T-helper 2 cell (primary cell): ENCODE data around the gene KRT40.

Experiments used
- DNase-seq, 5 experiments: peaks; one replicate each; pipeline versions ENCODE4 v3.0.0 to v3.0.0-alpha.2; 2012 to 2022

The KRT40 gene

DNA sequence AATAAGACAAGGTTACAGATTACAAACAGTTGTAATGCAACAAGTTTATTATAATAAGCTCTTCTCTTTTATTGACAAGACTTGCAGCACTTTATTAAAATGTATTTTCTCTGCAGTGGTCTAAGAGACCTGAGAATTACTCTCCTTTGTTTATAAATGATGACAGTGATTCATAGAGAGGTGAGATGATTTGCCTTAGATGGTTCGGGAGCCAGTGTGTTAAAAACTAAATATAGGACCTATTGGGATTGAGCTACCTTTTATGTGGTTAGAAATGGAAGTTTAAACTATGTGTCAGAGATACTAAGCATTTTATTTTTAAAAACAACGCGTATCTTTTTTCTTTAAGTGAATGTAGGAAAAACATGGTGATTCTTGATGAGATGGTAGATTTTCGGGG, 12.7 kb upstream of the KRT40 start:
- DNase-seq: no peak

DNA sequence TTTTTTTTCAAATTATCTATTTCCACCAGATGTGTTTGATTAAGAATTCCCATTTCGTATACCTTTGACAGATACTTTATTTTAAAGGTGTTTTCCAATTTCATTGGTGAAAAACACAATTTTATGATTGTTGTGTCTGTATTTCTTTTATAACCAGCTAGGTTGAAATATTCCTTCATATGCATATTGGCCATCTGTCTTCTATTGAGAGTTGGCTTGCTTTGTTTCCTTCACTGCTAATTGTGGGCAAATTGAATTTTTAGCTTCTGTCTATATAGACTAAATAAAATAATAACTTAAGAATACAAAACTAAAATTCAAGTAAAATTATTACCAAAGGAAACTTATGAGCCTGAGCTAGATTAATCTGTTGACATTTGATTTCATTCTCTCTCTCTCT, 11.0 kb upstream of the KRT40 start:
- DNase-seq: no peak

DNA sequence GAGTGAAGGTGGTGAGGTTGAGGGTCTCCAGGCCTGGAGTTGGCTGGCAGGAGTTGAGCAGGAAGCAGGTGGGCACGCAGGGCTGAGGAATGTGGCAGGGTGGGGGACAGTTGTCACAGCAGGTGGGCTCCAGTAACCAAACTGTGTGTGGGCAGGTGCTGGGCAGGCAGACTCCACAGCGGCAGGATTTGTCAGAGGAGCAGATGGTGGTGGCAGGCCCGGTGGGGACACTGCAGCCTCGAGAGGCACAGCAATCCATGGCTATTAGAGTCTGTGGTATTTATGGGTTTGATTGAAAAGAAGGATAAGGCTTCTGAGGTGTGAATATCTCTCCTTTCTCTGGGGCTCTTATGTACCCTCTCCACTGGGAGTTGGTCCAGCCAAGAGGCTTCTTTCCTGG, 9.7 kb upstream of the KRT40 start, which contains the start of gene KRTAP3-3:
Gene KRTAP3-3, minus strand, starts transcription at position 326 of the 400 bp plus-strand sequence. Its CDS starts 67 bp downstream, at position 259.
- no peak for DNase-seq

DNA sequence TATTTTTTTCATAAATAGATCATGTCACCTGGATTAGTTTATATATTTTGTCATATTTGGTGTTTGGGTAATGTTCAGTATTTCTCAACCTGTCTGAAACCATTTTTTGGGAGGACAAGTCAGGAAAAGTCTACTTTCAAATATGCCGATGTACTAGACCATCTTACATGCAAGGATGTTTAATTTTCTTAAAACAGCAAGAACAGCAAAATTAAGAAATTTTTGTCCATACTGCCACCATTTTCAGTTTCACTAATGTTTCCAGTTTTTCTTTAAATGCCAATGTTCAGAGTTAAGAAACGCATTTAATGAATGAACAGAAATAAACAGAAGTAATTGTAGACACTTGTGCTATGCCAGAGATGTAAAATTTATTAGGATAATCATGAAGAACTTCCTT, 9.0 kb upstream of the KRT40 start:
- DNase-seq: no peak

DNA sequence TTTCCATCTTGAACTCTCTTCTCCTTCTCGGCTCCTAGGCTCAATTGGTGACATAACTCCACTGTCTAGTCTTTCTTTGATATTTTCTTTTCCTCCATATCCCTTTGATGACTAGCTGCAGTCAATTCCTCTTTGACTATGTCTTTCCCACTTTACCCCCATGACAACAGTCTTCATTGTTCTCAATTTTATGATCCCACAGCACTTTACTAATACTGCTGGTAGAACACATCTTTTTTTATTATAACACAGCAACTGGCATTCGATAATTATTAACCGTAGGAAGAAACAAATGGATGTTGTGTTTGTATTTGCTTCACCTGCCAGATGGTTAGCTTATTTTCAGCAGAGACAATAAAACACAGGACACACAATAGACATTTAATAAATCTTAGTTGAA, 8.5 kb upstream of the KRT40 start:
- no peak for DNase-seq

DNA sequence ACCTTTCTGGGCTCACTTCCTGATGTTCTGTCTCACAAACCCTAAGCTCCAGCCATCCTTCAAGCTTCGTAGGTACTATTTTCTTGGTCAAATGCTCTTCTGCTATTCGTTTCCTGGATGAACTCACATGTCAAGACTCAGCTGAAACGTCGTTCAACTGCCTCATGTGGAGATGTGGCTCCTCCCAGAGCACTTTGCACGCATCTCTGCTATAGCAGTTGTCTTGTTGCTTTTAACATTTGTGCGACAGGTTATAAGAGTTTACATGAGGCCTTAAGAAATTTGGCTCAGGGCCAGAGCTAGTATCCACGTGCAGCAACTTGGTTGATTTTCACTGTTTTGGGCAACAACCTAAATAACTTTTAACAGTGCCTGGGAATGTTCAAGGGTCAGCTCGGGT, 2.8 kb upstream of the KRT40 start:
- DNase-seq: no peak

DNA sequence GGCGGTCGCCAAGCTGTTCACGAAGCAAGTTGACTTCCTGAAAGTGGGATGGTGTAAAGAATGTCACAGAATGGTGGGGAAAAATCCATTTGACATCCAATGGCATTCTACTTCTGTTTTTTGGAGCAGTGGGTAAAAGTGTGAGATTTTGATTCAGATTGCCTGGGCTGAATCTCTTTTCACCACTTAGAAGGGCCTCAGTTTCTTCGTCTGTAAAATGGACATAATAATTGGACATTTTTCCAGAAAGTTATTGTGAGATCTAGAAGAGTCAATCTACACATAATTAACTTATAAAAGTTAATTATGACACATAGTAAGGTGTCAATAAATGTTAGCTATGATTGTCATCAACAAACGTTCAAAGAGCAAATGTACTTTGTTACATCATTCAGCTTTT, 3.0 kb downstream of the KRT40 start:
- DNase-seq: no peak

DNA sequence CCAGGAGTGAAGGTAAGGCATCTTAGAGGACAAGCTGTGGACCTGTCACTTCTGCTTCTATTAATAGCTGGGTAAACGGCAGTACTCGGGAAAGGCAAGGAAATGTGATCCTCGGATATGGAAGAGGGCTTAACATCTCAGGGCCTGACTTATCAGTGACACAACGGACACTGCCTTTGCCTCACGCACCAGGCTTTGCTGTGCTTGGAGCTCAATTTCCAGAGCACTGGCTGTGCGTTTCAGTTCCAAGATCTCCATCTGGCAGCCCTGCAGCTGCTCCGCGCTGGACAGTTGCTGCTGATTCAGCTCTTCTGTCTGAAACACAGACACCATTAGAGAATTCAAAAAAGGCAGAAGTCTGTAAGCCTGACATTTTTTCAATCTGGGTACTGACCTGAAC, 3.5 kb downstream of the KRT40 start:
- DNase-seq: no peak

DNA sequence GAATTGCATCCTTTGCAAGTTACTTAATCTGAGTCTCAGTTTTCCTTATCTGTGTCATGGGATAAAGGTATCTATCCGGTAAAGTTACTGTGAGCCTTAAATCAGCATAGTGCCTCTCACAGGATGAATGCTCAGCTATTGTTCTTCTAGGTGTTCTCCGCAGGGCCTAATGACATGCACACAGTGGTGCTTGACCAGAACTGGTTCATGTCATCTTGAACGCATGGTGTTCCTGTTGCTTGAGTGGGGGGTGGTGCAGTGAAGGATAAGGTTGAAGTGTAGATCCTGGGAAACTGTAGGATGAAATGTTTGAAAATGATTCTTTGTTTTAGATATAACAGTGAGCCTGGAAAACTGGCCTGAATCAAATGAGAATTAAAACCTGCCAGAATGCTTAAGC, 4.0 kb downstream of the KRT40 start:
- DNase-seq: no peak

DNA sequence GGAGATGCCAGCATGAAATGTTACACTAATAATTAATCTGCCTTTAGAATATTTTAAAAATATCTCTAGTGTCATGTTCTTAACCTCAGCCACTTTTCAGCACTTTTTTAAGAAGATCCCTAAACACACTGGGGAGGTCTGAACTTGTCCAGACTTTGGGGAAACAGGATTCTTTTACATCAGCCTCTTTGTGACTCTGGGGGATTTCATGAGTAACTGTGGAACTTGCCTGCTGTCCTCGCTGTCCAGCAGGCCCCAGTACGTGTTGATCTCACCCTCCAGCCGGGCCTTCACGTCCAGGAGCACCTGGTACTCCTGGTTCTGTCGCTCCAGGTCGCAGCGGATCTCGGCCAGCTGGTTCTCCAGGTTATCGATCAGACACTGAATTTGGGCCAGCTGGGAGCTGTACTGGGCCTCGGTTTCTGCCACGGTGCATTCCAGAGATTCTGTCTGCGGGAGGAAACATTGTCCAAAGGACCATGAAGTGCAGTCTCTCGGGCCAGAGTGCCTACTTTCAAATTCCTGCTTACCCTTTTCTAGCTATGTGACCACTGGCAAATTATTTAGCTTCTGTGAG, 5.5 kb downstream of the KRT40 start:
- no peak for DNase-seq

DNA sequence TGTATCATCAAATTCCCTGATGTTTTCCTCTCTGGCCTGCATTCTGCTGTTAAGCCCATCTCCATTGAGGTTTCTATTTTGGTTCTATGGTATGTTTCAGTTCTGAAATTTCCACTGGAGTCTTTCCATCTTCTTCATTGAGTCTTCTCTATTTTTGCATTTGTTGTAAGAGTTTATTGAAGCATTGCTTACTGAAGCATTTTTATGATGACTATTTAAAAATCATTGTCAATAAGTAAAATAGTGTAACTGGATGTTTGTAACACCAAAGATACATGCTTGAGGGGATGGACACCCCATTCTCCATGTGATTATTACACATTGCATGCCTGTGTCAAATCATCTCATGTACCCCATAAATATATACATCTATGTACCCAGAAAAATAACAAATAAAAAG, 8.6 kb downstream of the KRT40 start:
- no peak for DNase-seq

DNA sequence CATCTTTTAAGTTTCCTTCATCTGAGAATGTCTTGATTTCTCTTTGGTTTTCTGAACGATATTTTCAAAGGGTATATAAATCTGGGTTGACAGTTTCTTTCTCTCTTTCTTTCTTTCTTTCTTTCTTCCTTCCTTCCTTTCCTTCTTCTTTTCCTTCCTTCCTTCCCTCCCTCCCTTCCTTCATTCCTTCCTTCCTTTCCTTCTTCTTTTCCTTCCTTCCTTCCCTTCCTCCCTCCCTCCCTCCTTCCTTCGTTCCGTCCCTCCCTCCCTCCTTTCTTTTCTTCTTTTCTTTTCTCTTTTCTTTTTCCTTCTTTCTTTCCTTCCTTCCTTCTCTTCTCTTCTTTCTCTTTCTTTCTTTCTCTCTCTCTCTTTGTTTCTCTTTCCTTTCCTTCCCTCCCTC, 9.8 kb downstream of the KRT40 start:
- no peak for DNase-seq

DNA sequence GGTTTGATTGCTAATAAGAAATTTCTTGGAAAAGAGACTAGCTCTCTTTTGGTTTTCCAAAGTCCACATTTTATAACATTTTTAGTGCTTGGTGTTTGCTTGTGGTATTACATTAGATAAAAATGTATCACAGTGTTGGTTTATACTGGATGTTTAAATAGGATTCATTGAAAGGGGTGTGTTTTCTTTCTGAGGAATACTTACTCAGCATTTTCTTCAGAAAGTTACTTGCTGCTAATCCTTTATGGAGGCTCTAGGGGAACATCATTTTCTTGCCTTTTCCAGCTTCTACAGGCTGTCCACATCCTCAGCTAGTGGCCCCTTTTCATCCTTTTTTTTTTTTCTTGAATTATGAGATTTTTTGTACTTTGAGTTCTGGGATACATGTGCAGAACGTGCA, 16.5 kb downstream of the KRT40 start:
- DNase-seq: no peak

DNA sequence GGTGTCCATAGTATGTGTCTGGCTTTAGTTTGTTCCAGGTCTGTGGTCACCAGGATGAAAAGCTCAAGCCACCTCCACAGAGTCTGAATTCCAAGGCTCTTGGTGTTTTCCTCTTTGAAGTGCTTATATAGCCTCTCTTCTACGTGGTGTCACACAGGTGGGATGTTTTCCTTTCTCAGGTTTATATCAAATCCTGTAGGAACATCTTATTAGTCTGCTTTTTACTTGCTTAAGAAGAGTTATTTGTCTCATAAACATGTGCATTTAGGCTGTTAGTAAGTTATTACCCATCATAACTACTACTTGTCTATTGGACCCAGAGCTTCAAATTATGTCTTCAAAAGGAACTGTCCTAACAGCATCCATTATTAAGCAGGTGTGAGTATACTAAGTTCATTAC, 17.3 kb downstream of the KRT40 start, which contains the start of gene KRT39:
Gene KRT39, minus strand, starts transcription at position 101 of the 400 bp plus-strand sequence. Its CDS starts 92 bp downstream, at position 9.
- DNase-seq: no peak

DNA sequence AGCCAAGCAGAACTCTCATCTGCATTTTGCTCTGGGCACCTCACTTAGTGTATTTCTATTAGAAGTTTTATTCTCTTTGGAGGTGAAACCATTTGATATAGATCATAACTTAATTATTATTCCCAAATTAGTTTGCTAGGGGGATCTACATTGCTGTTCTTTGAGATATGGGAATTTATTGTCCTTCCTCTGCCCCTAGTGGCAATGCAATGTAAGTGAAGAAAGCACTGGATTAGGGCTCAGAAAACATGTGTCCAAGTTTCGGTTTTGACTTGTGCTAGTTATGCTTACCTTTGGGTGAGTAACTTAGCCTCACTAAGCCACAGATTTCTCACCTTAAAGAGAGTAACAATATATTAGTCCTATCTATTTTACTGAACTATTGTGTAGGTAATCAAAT, 20.3 kb downstream of the KRT40 start:
- DNase-seq: peak in 1 of 5 experiments; percentile 24

DNA sequence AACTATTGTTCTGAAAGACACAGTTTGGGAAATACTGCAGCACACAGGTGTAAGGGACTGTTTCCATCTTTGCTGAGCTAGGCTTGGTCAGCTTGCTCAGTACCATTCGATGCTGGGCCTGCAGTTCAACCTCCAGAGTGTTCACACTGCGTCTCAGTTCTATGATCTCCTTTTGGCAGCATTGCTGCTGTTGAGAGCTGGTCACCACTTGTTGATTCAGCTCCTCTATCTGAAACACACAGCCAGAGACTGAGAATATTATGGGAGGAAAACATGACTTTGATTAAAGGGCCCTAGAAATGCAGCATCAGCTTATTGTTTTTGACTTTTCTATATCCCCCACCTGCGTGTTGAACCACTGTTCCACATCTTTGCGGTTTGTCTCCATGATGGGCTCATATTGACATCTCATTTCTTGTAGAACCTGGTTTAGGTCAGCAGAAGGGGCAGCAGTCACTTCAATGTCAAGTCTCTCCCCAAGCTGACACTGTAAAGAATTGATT, 22.0 kb downstream of the KRT40 start:
- no peak for DNase-seq

DNA sequence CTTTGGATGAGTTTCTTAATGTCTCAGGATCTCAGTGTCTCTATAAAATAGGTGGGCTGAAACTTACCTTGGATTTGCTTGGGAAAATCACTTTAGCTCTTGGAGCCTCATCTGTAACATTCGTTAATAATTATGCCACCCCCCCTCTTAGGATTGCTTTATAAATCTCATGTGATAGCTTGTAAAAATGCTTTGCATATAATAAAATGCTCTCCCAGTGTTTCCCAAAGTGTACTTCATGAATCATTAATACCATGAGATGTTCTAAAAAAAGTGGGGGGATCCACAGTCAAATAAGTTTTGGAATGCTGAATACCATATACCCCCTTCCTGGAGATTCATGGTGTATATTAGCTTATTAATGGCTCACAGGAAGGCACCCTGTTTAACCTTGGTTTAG, 22.5 kb downstream of the KRT40 start:
- DNase-seq: no peak

DNA sequence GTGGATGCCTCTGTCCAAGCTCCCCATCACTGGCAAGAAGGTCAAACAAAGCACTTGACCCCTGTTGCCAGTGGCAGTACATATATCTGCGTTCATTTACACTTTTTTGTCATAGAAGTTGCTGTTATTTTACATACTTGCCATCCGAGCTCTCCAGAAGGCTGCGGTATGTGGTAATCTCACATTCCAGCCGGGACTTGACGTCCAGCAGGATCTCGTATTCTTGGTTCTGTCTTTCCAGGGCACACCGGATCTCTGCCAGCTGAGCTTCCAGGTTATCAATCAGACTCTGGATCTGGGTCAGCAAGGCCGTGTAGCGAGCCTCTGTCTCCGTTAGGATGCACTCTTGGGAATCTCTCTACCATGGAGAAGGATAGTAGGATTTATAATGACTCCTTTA, 24.0 kb downstream of the KRT40 start:
- no peak for DNase-seq

DNA sequence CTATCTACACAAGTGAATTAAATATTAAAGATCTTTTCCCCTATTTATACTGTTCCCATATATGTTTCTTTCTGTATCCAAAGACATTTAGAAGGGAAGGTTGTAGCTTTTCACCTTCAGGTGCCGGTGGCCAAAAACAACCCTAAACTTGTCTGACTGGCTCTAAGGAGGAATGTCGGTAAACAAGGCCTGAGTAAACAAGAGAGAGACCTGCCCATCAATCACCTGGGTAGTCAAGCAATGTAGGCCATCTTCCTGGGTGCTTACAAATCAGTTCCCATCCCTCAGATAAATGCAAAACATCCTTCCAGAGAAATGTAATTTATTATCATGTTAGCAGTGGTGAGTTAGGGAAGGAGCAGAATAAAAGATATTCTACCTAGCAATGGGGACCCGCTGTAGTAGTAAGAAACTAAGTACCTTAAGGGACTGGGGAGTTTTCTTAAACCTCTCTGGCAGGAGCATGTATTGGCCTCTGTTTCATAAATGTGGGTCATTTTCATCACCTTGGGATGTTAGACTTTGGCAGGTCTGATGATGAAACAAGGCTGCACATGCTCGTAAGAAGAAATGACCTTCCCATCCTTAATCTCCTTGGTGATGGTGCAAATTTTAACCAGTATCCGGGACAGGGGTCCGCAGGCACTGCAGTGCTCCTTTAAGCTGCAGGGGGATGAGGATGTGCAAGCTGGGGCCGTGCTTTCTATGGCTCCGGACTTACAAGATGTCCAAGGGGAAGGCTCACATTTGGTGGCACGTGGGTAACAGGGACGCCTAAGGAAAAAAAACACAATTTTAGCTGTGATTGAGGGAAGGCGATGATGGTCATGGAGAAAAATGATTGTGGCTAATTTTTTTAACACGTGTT, 25.8 kb downstream of the KRT40 start:
- DNase-seq: no peak

DNA sequence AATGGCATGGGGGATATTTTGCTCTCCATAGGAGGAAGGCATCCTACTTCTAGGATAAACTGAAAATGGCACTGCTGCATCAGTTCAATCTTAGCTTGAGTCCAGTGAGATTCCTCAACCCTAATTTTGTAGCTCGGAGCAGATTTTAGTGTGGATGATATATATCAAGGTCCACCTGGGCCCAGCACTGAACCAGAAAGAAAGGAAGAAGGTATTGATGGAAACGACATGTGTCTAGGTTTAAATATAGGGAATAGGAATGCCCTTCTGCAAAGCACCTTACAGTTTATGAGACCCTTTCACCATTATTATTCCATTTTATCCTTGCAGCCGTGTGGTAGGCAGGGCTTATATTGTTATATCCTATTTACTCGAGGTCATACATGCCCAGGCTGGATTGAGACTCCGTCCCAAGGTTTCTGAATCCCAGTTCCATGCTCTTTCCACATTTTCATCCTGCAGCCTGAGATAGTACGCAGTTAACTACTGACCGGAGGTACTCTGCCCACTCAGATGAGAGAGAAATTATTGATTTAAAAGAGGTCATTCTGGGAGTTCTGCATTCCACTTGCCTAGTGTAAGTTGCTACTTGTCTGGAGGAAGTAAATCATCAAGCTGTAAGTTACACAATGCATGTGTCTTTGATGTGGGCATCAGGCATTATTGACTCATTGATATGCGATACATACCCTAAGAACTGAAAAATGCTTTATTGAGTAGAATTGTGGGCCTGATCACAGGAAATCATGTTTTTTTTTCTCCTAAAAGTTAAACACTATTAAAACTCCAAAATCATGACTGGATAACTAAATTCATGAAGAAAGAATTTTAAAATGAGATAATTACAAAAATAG, 27.5 kb downstream of the KRT40 start:
- DNase-seq: no peak

DNA sequence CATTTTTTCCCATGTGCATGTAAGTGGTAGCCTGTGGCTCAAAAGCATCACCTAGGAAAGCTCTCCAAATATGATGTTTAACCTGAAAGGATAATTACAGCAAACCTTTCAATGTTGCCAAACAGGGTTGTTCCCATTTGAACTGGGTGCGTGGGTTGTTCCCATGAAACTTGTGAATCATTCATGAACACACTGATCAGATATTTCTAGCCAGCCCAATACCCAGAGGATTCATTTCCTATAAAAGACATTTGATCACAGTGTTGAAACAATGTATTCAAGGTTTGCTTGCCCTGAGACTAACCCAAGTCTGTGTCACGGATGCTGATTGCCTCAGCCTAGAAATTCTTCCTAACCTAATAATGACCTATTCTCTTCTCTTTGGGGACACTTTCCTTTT, 30.2 kb downstream of the KRT40 start:
- DNase-seq: no peak

DNA sequence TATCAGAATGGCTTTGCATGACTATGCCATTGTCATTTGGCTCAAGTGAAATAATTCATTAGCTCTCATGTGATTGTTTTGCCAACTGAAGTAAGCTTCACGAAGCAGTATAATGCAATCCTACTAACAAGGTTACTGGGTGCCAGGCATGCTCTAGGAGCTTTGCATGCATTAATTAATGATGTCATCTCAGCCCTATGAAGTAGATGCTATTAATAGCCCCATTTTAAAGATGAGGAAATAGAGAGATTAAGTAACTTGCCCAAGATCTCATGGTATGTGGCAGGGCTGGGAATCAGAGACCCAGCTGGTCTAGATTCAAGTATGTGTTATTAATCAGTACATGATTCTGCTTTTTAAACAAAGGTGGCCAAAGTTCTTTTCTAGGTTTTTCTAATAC, 31.5 kb downstream of the KRT40 start:
- no peak for DNase-seq

DNA sequence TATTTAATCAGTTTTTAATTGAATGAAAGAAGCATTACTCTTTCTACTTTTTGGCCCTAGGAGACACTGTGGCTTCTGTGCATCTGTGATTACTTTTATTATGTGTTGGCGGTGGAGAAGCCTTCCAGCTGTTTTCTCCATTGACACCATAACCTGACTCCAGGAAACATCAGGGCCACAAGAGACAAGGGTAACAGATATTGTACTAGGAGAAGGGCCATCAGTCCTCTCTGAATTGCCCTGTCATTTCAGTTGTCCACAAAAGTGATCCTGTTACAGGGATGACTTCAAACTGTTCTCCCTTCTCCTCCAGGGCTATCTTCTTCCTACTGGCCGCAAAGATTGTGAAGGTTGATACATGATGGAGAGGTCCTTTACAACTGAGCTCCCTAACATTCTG, 32.0 kb downstream of the KRT40 start:
- DNase-seq: no peak
